IMR-90 (cell line): ENCODE results near the gene LY6G6F. TPM values are rescaled to one million over a fixed set of nuclear protein-coding genes. Genes with fewer than 3 reads are reported as not detected.

Source experiments
- ATAC-seq: fragments of 200-7000 bp; cut with Tn5 transposase; 2 replicates; pipeline ENCODE4 v1.9.1; 2020; ENCODE audit warnings: low read depth, mild to moderate bottlenecking, moderate library complexity
- BruUV-seq: library from RNA; stranded (reverse); fragments of 400-500 nt; replicated peaks from 2 replicates; lab custom pipeline; 2021; lab: Mats Ljungman, UMichigan
- CTCF ChIA-PET: fragments of 300-600 bp; formaldehyde crosslinking; extraction: SDS; loops from one replicate; lab custom pipeline; 2021; ENCODE audit warnings: antibody characterized with exemption; lab: Yijun Ruan, JAX
- POLR2A ChIA-PET: fragments of 300-600 bp; sonication (Branson Sonifier 250); formaldehyde crosslinking; loops from one replicate; lab custom pipeline; 2022; ENCODE audit warnings: antibody characterized with exemption; ENCODE audit not compliant: unreplicated experiment; lab: Charles Lee
- DNase-seq: peaks from one replicate; pipeline ENCODE4 v3.0.0; 2013
- H2AFZ ChIP-seq: replicated peaks from 2 replicates; pipeline ENCODE3; 2013; ENCODE audit warnings: low read length, mild to moderate bottlenecking; ENCODE audit not compliant: poor library complexity
- H2AK5ac ChIP-seq: 2 replicates; pipeline ENCODE4 v1.6.1; 2013; ENCODE audit warnings: low read depth, low read length, inconsistent platforms
- H2AK9ac ChIP-seq: replicated peaks from 2 replicates; pipeline ENCODE3; 2013; ENCODE audit warnings: mild to moderate bottlenecking, low read depth, low read length, moderate library complexity; ENCODE audit not compliant: poor library complexity
- H2BK120ac ChIP-seq: 2 replicates; pipeline ENCODE4 v1.6.1; 2013; ENCODE audit warnings: low read depth, low read length, inconsistent platforms
- H2BK15ac ChIP-seq: 3 replicates; pipeline ENCODE4 v1.6.1; 2013; ENCODE audit warnings: low read depth, low read length, inconsistent platforms
- H2BK20ac ChIP-seq: 2 replicates; pipeline ENCODE4 v1.6.1; 2013; ENCODE audit warnings: low read depth, mild to moderate bottlenecking, inconsistent platforms, low read length, moderate library complexity
- H2BK5ac ChIP-seq: 2 replicates; pipeline ENCODE4 v1.6.1; 2013; ENCODE audit warnings: mild to moderate bottlenecking, low read depth, low read length, inconsistent platforms; ENCODE audit not compliant: poor library complexity, severe bottlenecking
- H3K14ac ChIP-seq: replicated peaks from 2 replicates; pipeline ENCODE4 v1.6.1; 2013; ENCODE audit warnings: low read depth, low read length, inconsistent platforms
- H3K18ac ChIP-seq: 2 replicates; pipeline ENCODE4 v1.6.1; 2013; ENCODE audit warnings: low read depth, low read length, control low read depth
- H3K23ac ChIP-seq: 2 replicates; pipeline ENCODE4 v1.6.1; 2013; ENCODE audit warnings: low read depth, low read length, inconsistent platforms
- H3K27ac ChIP-seq: 2 replicates; pipeline ENCODE4 v1.5.1; 2013; ENCODE audit warnings: mild to moderate bottlenecking, control low read depth, low read length; ENCODE audit not compliant: insufficient read depth
- H3K27me3 ChIP-seq: 2 replicates; pipeline ENCODE4 v1.6.1; 2013; ENCODE audit warnings: low read length; ENCODE audit not compliant: control insufficient read depth, insufficient read depth
- H3K36me3 ChIP-seq: 2 replicates; pipeline ENCODE4 v1.6.1; 2013; ENCODE audit warnings: low read length, mixed read lengths; ENCODE audit not compliant: control insufficient read depth, insufficient read depth
- H3K4ac ChIP-seq: 2 replicates; pipeline ENCODE4 v1.6.1; 2013; ENCODE audit warnings: low read depth, low read length, inconsistent platforms
- H3K4me1 ChIP-seq: 2 replicates; pipeline ENCODE4 v1.6.1; 2013; ENCODE audit warnings: low read length, mixed read lengths; ENCODE audit not compliant: control insufficient read depth, insufficient read depth
- H3K4me2 ChIP-seq: 2 replicates; pipeline ENCODE4 v1.6.1; 2013; ENCODE audit warnings: low read depth, mild to moderate bottlenecking, control low read depth, low read length, moderate library complexity
- H3K4me3 ChIP-seq: 2 replicates; pipeline ENCODE4 v1.5.1; 2013; ENCODE audit warnings: low read depth, mild to moderate bottlenecking, control low read depth, low read length, moderate library complexity; ENCODE audit not compliant: insufficient read depth
- H3K56ac ChIP-seq: 2 replicates; pipeline ENCODE4 v1.6.1; 2013; ENCODE audit warnings: low read length, inconsistent platforms; ENCODE audit not compliant: insufficient read depth; ENCODE audit errors: extremely low read depth
- H3K79me1 ChIP-seq, 2 experiments: 2 replicates each; pipeline ENCODE4 v1.6.1; 2013; ENCODE audit warnings: low read length in 2 of 2, inconsistent platforms in 1 of 2, low read depth in 1 of 2
- H3K9ac ChIP-seq: 2 replicates; pipeline ENCODE4 v1.6.1; 2013; ENCODE audit warnings: low read depth, low read length, control low read depth
- H3K9me1 ChIP-seq: 2 replicates; pipeline ENCODE4 v1.6.1; 2013; ENCODE audit warnings: low read length, inconsistent platforms; ENCODE audit not compliant: insufficient read depth
- H3K9me3 ChIP-seq: 2 replicates; pipeline ENCODE4 v1.6.1; 2013; ENCODE audit warnings: low read length; ENCODE audit not compliant: control insufficient read depth, insufficient read depth
- H4K20me1 ChIP-seq: 2 replicates; pipeline ENCODE4 v1.6.1; 2013; ENCODE audit warnings: low read length, inconsistent platforms; ENCODE audit not compliant: insufficient read depth
- H4K5ac ChIP-seq: 2 replicates; pipeline ENCODE4 v1.6.1; 2013; ENCODE audit warnings: mild to moderate bottlenecking, low read depth, low read length, control low read depth
- H4K8ac ChIP-seq, 2 experiments: 2 replicates each; pipeline ENCODE4 v1.6.1; 2013; ENCODE audit warnings: low read depth in 2 of 2, low read length in 2 of 2, control low read depth in 1 of 2, inconsistent platforms in 1 of 2
- H4K91ac ChIP-seq: 2 replicates; pipeline ENCODE4 v1.6.1; 2013; ENCODE audit warnings: low read depth, low read length, inconsistent platforms; ENCODE audit not compliant: insufficient read depth
- BHLHE40 ChIP-seq: fragments of 150-350 bp; IDR thresholded peaks from 2 replicates; pipeline ENCODE4 v1.6.1; 2016; ENCODE audit warnings: mild to moderate bottlenecking, low read depth, low read length
- CEBPB ChIP-seq: IDR thresholded peaks from 2 replicates; pipeline ENCODE4 v1.6.1; 2012; ENCODE audit warnings: low read depth, low read length, improper control_type of control experiment
- CHD1 ChIP-seq: IDR thresholded peaks from 2 replicates; pipeline ENCODE4 v1.6.1; 2012; ENCODE audit warnings: low read depth, low read length, improper control_type of control experiment
- CTCF ChIP-seq: conservative IDR thresholded peaks from 2 replicates; pipeline ENCODE4 v1.5.1; 2012; ENCODE audit warnings: mild to moderate bottlenecking, low read depth, low read length, improper control_type of control experiment
- ELK1 ChIP-seq: fragments of 150-350 bp; IDR thresholded peaks from 2 replicates; pipeline ENCODE4 v1.6.1; 2016; ENCODE audit warnings: low read depth, mild to moderate bottlenecking, low read length, moderate library complexity, borderline replicate concordance
- FOS ChIP-seq: fragments of 150-350 bp; IDR thresholded peaks from 2 replicates; pipeline ENCODE4 v1.6.1; 2016; ENCODE audit warnings: low read depth, low read length
- MAFK ChIP-seq: IDR thresholded peaks from 2 replicates; pipeline ENCODE4 v1.6.1; 2012; ENCODE audit warnings: low read depth, low read length, improper control_type of control experiment
- MXI1 ChIP-seq: IDR thresholded peaks from 2 replicates; pipeline ENCODE4 v1.6.1; 2012; ENCODE audit warnings: low read depth, mild to moderate bottlenecking, low read length, moderate library complexity, borderline replicate concordance
- NFE2L2 ChIP-seq: fragments of 150-350 bp; IDR thresholded peaks from 2 replicates; pipeline ENCODE4 v1.6.1; 2016; ENCODE audit warnings: low read depth, mild to moderate bottlenecking, low read length
- POLR2A ChIP-seq: IDR thresholded peaks from 2 replicates; pipeline ENCODE4 v1.6.1; 2012; ENCODE audit warnings: mild to moderate bottlenecking, low read depth, low read length
- RAD21 ChIP-seq: IDR thresholded peaks from 2 replicates; pipeline ENCODE4 v1.6.1; 2012; ENCODE audit warnings: low read length, improper control_type of control experiment
- RCOR1 ChIP-seq: IDR thresholded peaks from 2 replicates; pipeline ENCODE4 v1.6.1; 2012; ENCODE audit warnings: mild to moderate bottlenecking, low read length, improper control_type of control experiment; ENCODE audit not compliant: insufficient replicate concordance
- SMC3 ChIP-seq: fragments of 150-350 bp; IDR thresholded peaks from 2 replicates; pipeline ENCODE4 v1.6.1; 2016; ENCODE audit warnings: low read depth, mild to moderate bottlenecking, antibody characterized with exemption, low read length, moderate library complexity
- WGBS, 2 experiments: methylation state at CpG; one replicate each; pipeline versions ENCODE4 v1.1.5 to v1.1.7; 2013; ENCODE audit warnings: missing lambda C conversion rate in 2 of 2; ENCODE audit not compliant: insufficient read length in 1 of 2; ENCODE audit errors: extremely low coverage in 2 of 2; 5-methylcytosine and 5-hydroxymethylcytosine counted together
- dilution Hi-C: fragments of 300-500 bp; cut with HindIII; formaldehyde crosslinking; loops from one replicate; pipeline ENCODE4 v1.14.3; 2018; ENCODE audit warnings: low sequenced_read_pairs; ENCODE audit not compliant: unreplicated experiment
- in situ Hi-C: fragments of 300-500 bp; cut with MboI; formaldehyde crosslinking; loops from 3 replicates; pipeline ENCODE4 v1.14.3; 2019; ENCODE audit warnings: low sequenced_read_pairs, inconsistent platforms, mixed read lengths
- intact Hi-C: fragments of 100-400 bp; cut with micrococcal nuclease; formaldehyde crosslinking; loops from 2 replicates; pipeline ENCODE4 v1.10.0; 2022
- polyA plus RNA-seq, 3 experiments: library from polyadenylated mRNA; depleted of rRNA; stranded (reverse); fragments of >200 nt; gene quantifications; 2 replicates each; pipeline ENCODE4 v1.2.3, GENCODE V29; 2012; ENCODE audit warnings: low replicate concordance in 1 of 3
- total RNA-seq: library from RNA; depleted of rRNA; stranded (reverse); fragments of >200 nt; gene quantifications from 2 replicates; pipeline ENCODE4 v1.2.3, GENCODE V29; 2012

LY6G6F gene
- total and polyA plus RNA-seq, 2 of the 4 experiments (the other 2 are of a cell fraction): not detected

- Histone ChIP-seq H3K4me3 (peak within 1 kb of the TSS; percentile 27), H2BK120ac (peak within 1 kb of the TSS; percentile 33), H3K9me3 (no peaks in the 10 kb centered on the region), H3K27ac (peak within 1 kb of the TSS; percentile 42), H2AFZ (peak within 1 kb of the TSS; percentile 93), H3K23ac (peak within 1 kb of the TSS; percentile 47; the same call in 1 of the 2 replicates), H3K4me2 (peak within 1 kb of the TSS; percentile 79), H3K4me1 (peaks cover 12% of the 10 kb centered on the region), H3K79me1 (no peaks in the 10 kb centered on the region), H2BK15ac (peak within 1 kb of the TSS; percentile 38; the same call in 1 of the 3 replicates), H3K56ac (no peak within 1 kb of the TSS), H3K9ac (peak within 1 kb of the TSS; percentile 53), H3K9me1 (0 out of 2 replicates have a peak, but pooled peaks cover 5% of the 10 kb centered on the region), H2BK5ac (peak within 1 kb of the TSS; percentile 23), H4K91ac (peak within 1 kb of the TSS; percentile 69), H3K27me3 (no peaks in the 10 kb centered on the region), H4K20me1 (no peaks in the 10 kb centered on the region), H3K4ac (peak within 1 kb of the TSS; percentile 62), H2AK9ac (peak within 1 kb of the TSS; percentile 84), H2AK5ac (peak within 1 kb of the TSS; percentile 37; the same call in 1 of the 2 replicates), H3K18ac (peak within 1 kb of the TSS; percentile 40; the same call in 1 of the 2 replicates), H2BK20ac (no peak within 1 kb of the TSS), H3K36me3 (peaks cover 1% of the 10 kb centered on the region; the same call in 1 of the 2 replicates), H3K14ac (peak within 1 kb of the TSS; percentile 26), H4K5ac (peak within 1 kb of the TSS; percentile 82), H4K8ac (peak within 1 kb of the TSS; percentile 68 to 78)
- intact Hi-C loops (loop anchor here (1.0 to 2.0 kb wide), 5 partner anchors 48 to 272 kb away; partner anchors contain the start of gene DDAH2), dilution Hi-C loops (no loop called here), in situ Hi-C loops (loop anchor here (10.0 kb wide), 2 partner anchors 154 to 264 kb away; partner anchors contain the start of gene CFB)
- CTCF ChIA-PET: interaction anchor here (0.6 to 0.8 kb wide), 2 partner anchors 14 to 49 kb away, joined by 3 read pairs; partner anchors contain the start of gene DDAH2
- POLR2A ChIA-PET: interaction anchor here (0.6 kb wide), 2 partner anchors 271 to 496 kb away, joined by 3 to 5 read pairs; partner anchors contain the start of gene AGPAT1
- DNase-seq (peak; percentile 94), ATAC-seq (peak; percentile 96)
- WGBS, 2 experiments: 0% methylated on average over 10 of the region's 17 CpGs; no CpG with 5 or more reads in 1 of the 2 experiments
- no TSS peak for BruUV-seq
- peak; percentile 83 for TF ChIP-seq SMC3
- peak; percentile 94 for TF ChIP-seq CTCF
- no peak for TF ChIP-seq NFE2L2
- no peak for TF ChIP-seq FOS
- peak; percentile 29; the same call in 1 of the 2 replicates for TF ChIP-seq MAFK
- peak; percentile 46; the same call in 1 of the 2 replicates for TF ChIP-seq MXI1
- no peak for TF ChIP-seq BHLHE40
- TF ChIP-seq CHD1: no peak
- TF ChIP-seq POLR2A: no peak; the same call in 1 of the 2 replicates
- TF ChIP-seq ELK1: no peak
- TF ChIP-seq CEBPB: peak; percentile 36; the same call in 1 of the 2 replicates
- TF ChIP-seq RCOR1: peak; percentile 45
- TF ChIP-seq RAD21: peak; percentile 97
Measured at GRCh38 chr6:31680226-31681134, 26.2 kb upstream of the LY6G6F start, which contains the start of gene LY6G5C. Gene LY6G5C (minus strand): TSS chr6:31681067. CDS start chr6:31680373, 694 bp downstream.
